Measurements from ENCODE around the gene PTGR3.

Gene PTGR3

GRCh38 chr18:75167137-75167536 lies 41.8 kb downstream of the PTGR3 start:
- no peak for TF ChIP-seq ZBTB7A (IDR thresholded peaks at IDR 0.05; ENCODE audit: low read depth)
- TF ChIP-seq EGR1 (IDR thresholded peaks at IDR 0.05): no peak
- TF ChIP-seq REST (IDR thresholded peaks at IDR 0.05; ENCODE audit: low read depth): no peak
- TF ChIP-seq USF1 (IDR thresholded peaks at IDR 0.05): no peak
- no peak for TF ChIP-seq CEBPB (IDR thresholded peaks at IDR 0.05)
- TF ChIP-seq NFIC (IDR thresholded peaks at IDR 0.05): no peak
- no peak for TF ChIP-seq MAX (IDR thresholded peaks at IDR 0.05)
- no peak for TF ChIP-seq TAF1 (IDR thresholded peaks at IDR 0.05; ENCODE audit: low read depth)
- TF ChIP-seq CREB1 (IDR thresholded peaks at IDR 0.05; ENCODE audit: low read depth): no peak
- no peak for TF ChIP-seq YY1 (IDR thresholded peaks at IDR 0.05; ENCODE audit: low read depth)
- no peak for TF ChIP-seq RAD21 (IDR thresholded peaks at IDR 0.05; ENCODE audit: low read depth)
- no peak for TF ChIP-seq TCF12 (IDR thresholded peaks at IDR 0.05; ENCODE audit: low read depth)

GRCh38 chr18:75165926-75166325 lies 43.0 kb downstream of the PTGR3 start:
- TF ChIP-seq NFIC (IDR thresholded peaks at IDR 0.05) (no peak), CREB1 (IDR thresholded peaks at IDR 0.05; ENCODE audit: low read depth) (no peak), TCF12 (IDR thresholded peaks at IDR 0.05; ENCODE audit: low read depth) (no peak), FOXM1 (IDR thresholded peaks at IDR 0.05; ENCODE audit: borderline replicate concordance, low read depth) (no peak), RAD21 (IDR thresholded peaks at IDR 0.05; ENCODE audit: low read depth) (no peak), CEBPB (IDR thresholded peaks at IDR 0.05) (no peak), MAX (IDR thresholded peaks at IDR 0.05) (no peak), USF1 (IDR thresholded peaks at IDR 0.05) (no peak), ZBTB7A (IDR thresholded peaks at IDR 0.05; ENCODE audit: low read depth) (no peak), TEAD4 (IDR thresholded peaks at IDR 0.05) (no peak), REST (IDR thresholded peaks at IDR 0.05; ENCODE audit: low read depth) (no peak), EP300 (IDR thresholded peaks at IDR 0.05; ENCODE audit: borderline replicate concordance) (no peak), TAF1 (IDR thresholded peaks at IDR 0.05; ENCODE audit: low read depth) (no peak), EGR1 (IDR thresholded peaks at IDR 0.05) (no peak)

GRCh38 chr18:75164479-75164878 lies 44.5 kb downstream of the PTGR3 start:
- TF ChIP-seq RAD21 (IDR thresholded peaks at IDR 0.05; ENCODE audit: low read depth) (no peak), TAF1 (IDR thresholded peaks at IDR 0.05; ENCODE audit: low read depth) (no peak), EP300 (IDR thresholded peaks at IDR 0.05; ENCODE audit: borderline replicate concordance) (no peak), ZBTB7A (IDR thresholded peaks at IDR 0.05; ENCODE audit: low read depth) (no peak), CREB1 (IDR thresholded peaks at IDR 0.05; ENCODE audit: low read depth) (no peak), TEAD4 (IDR thresholded peaks at IDR 0.05) (no peak), REST (IDR thresholded peaks at IDR 0.05; ENCODE audit: low read depth) (no peak), USF1 (IDR thresholded peaks at IDR 0.05) (no peak), NFIC (IDR thresholded peaks at IDR 0.05) (no peak), EGR1 (IDR thresholded peaks at IDR 0.05) (no peak)

GRCh38 chr18:75163736-75164135 lies 45.2 kb downstream of the PTGR3 start:
- TF ChIP-seq CREB1 (IDR thresholded peaks at IDR 0.05; ENCODE audit: low read depth) (no peak), TEAD4 (IDR thresholded peaks at IDR 0.05) (no peak), YY1 (IDR thresholded peaks at IDR 0.05; ENCODE audit: low read depth) (no peak), NFIC (IDR thresholded peaks at IDR 0.05) (no peak), MAX (IDR thresholded peaks at IDR 0.05) (no peak), CEBPB (IDR thresholded peaks at IDR 0.05) (no peak), TAF1 (IDR thresholded peaks at IDR 0.05; ENCODE audit: low read depth) (no peak), EP300 (IDR thresholded peaks at IDR 0.05; ENCODE audit: borderline replicate concordance) (no peak)
